GM12875 (cell line): ENCODE results near the gene SLC25A22.

Experiments used
- H3K4me3 ChIP-seq: one replicate; pipeline ENCODE4 v1.5.1; 2011; ENCODE audit warnings: low read depth, low read length, control low read depth
- TF ChIP-seq, protein P1 (sequence below): IDR thresholded peaks from 2 replicates; pipeline ENCODE4 v1.5.1; 2011; ENCODE audit warnings: low read depth, mild to moderate bottlenecking, control low read depth, inconsistent platforms, low read length, moderate library complexity, borderline replicate concordance; ENCODE audit not compliant: insufficient read depth

Gene SLC25A22

GRCh38 chr11:772429-773390, 25.4 kb downstream of the SLC25A22 start:
- H3K4me3 ChIP-seq: no peak overlapping the region
- TF ChIP-seq, protein P1, sequence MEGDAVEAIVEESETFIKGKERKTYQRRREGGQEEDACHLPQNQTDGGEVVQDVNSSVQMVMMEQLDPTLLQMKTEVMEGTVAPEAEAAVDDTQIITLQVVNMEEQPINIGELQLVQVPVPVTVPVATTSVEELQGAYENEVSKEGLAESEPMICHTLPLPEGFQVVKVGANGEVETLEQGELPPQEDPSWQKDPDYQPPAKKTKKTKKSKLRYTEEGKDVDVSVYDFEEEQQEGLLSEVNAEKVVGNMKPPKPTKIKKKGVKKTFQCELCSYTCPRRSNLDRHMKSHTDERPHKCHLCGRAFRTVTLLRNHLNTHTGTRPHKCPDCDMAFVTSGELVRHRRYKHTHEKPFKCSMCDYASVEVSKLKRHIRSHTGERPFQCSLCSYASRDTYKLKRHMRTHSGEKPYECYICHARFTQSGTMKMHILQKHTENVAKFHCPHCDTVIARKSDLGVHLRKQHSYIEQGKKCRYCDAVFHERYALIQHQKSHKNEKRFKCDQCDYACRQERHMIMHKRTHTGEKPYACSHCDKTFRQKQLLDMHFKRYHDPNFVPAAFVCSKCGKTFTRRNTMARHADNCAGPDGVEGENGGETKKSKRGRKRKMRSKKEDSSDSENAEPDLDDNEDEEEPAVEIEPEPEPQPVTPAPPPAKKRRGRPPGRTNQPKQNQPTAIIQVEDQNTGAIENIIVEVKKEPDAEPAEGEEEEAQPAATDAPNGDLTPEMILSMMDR: no peak

DNA sequence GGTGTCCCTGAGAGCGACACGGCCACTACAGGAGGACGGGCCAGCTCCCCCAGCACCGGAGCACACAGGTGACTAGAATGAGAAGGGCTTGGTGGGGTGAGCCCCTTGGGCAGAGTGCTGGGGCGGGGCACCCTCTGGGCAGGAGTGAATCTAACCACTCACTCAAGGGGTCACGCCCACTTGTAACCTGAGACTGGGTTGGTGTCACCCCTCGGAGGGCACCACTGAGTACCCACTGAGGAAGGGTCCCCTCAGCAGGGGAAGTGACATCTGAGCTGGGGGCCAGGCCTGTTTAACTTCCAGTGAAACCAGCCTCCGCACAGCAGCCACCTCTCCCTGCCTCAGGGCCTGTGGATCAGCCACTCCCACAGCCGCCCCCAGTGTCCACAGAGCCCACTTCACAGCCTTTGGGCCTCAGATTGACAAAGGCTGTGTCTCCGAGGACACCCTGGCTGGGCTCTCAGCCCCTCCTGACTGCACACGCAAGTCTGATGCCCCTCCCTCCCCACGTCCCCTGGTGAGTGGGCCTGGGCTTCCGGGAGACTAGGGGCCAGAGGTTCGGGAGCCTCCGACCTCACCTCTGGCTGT, 26.4 kb downstream of the SLC25A22 start:
- TF ChIP-seq, protein P1: no peak
- no peak overlapping the region for H3K4me3 ChIP-seq

DNA sequence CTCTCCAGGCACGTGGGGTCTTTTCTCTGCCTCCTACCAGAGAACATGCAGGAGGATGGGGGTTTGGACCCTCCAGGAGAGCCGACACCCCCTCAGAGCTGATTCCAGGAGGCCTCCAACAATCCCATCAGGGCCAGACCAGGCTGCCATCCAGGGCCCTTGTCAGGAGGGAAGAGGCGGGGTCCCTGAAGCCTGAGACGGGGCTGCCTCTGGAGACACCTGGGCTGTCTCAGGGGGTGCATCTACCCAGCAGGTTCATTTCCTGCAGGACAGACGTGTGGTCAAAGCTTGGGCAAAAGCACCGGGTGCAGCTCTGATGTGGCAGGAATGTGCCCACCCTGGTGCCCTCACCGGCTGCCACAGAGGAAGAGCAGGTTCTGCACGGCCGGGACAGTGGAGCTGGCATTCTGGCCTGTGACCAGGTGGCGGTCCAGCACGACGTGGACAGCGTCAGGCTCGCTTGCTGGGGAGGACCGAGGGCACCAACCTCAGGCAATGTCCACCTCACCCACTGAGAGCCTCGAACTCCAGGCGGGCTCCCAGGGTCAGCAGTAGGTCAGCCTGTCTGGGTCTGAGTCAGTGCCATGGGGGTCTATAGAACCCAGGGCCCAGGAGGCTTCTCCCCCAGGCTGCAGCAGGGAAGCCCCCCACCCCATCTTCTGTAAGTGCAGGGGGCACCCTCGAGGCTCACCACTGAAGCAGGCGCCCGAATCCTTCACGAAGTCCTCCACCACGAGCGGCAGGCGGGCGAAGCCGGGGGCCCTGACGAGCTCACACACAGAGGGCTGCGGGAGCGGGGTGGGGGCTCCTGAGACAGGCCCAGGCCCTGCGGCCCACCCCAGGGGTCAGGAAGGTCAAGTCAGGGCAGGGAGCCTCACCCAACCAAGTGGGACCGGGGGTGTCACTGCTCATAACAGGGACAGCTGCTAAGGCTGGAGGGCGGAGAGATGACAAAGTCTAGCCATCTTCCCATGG, 27.2 kb downstream of the SLC25A22 start:
- TF ChIP-seq, protein P1: no peak
- H3K4me3 ChIP-seq: no peak overlapping the region

- TF ChIP-seq, protein P1: no peak
- no peak overlapping the region for H3K4me3 ChIP-seq
These were observed 28.0 kb downstream of the SLC25A22 start for GRCh38 chr11:769887-770641.

- TF ChIP-seq, protein P1: no peak
- H3K4me3 ChIP-seq: no peak overlapping the region
These were observed 30.8 kb downstream of the SLC25A22 start for GRCh38 chr11:767238-767637.

- TF ChIP-seq, protein P1: no peak
- H3K4me3 ChIP-seq: no peak overlapping the region
These were observed 31.2 kb downstream of the SLC25A22 start for GRCh38 chr11:766936-767210.
